ENCODE data around the gene FAM185A. TPM values are rescaled to one million over a fixed set of nuclear protein-coding genes. Genes with fewer than 3 reads are reported as not detected.
"Not testable (repeated sequence)": the region's sequence is repeated elsewhere in the genome, so short reads cannot be mapped to it uniquely, and the experiment has no call there.

Gene FAM185A
- total and polyA plus RNA-seq, 2 of the 13 experiments (the other 11 are each of a cell fraction or from before 2014, with no cell fraction given): 5.0 to 11.6 TPM

GRCh38 chr7:102763295-102763905 is 14.6 kb downstream of the FAM185A start:
- H3K4me1 ChIP-seq (ENCODE audit: insufficient read depth, low read length); FAIRE-seq; H3K9me3 ChIP-seq (ENCODE audit: low read length); H3K27me3 ChIP-seq (ENCODE audit: control insufficient read depth in 1 of 2, insufficient read depth in 2 of 2, low read length in 2 of 2); ATAC-seq; H3K36me3 ChIP-seq (replicated peaks in 1 of 2; ENCODE audit: control insufficient read depth in 1 of 2, insufficient read depth in 2 of 2, low read length in 2 of 2); H3K79me2 ChIP-seq (ENCODE audit: insufficient read depth, low read length); H2AFZ ChIP-seq (ENCODE audit: low read length); H3K27ac ChIP-seq (ENCODE audit: extremely low read length, insufficient read depth, low read length); DNase-seq (ENCODE audit: low spot score); H4K20me1 ChIP-seq (ENCODE audit: insufficient read depth, low read length); CTCF ChIA-PET (ENCODE audit: low intra/inter-chr PET ratio, low total read pairs); H3K4me2 ChIP-seq (ENCODE audit: low read depth, low read length); BruUV-seq (replicated peaks); H3K4me3 ChIP-seq (replicated peaks in 1 of 3; ENCODE audit: insufficient read depth in 1 of 3, low read depth in 2 of 3, low read length in 3 of 3); POLR2A ChIA-PET; H3K9ac ChIP-seq (ENCODE audit: insufficient read depth, low read depth, low read length); intact Hi-C loops (cut with micrococcal nuclease; ENCODE audit: unreplicated experiment): not testable (repeated sequence)
- in situ Hi-C loops (cut with HindIII; ENCODE audit: extremely low pct_ligation_motif_present, low pct_unique_long_range_greater_than_20kb): loop anchor here (25.0 kb wide), 1 partner anchor 299 kb away; the partner anchor contains the start of gene FBXL13
- WGBS (ENCODE audit: low lambda C conversion rate): 100% methylated on average over 5 of the region's 6 CpGs

GRCh38 chr7:102769657-102770192 is 20.9 kb downstream of the FAM185A start:
- H3K4me3 ChIP-seq (replicated peaks in 1 of 3; ENCODE audit: insufficient read depth in 1 of 3, low read depth in 2 of 3, low read length in 3 of 3); CTCF ChIA-PET (ENCODE audit: low intra/inter-chr PET ratio, low total read pairs); ATAC-seq; H4K20me1 ChIP-seq (ENCODE audit: insufficient read depth, low read length); H3K9me3 ChIP-seq (ENCODE audit: low read length); BruUV-seq (replicated peaks); POLR2A ChIA-PET; DNase-seq (ENCODE audit: low spot score); H3K36me3 ChIP-seq (replicated peaks in 1 of 2; ENCODE audit: control insufficient read depth in 1 of 2, insufficient read depth in 2 of 2, low read length in 2 of 2); intact Hi-C loops (cut with micrococcal nuclease; ENCODE audit: unreplicated experiment); H3K27ac ChIP-seq (ENCODE audit: extremely low read length, insufficient read depth, low read length); H3K9ac ChIP-seq (ENCODE audit: insufficient read depth, low read depth, low read length); FAIRE-seq; H2AFZ ChIP-seq (ENCODE audit: low read length); H3K27me3 ChIP-seq (ENCODE audit: control insufficient read depth in 1 of 2, insufficient read depth in 2 of 2, low read length in 2 of 2); H3K4me2 ChIP-seq (ENCODE audit: low read depth, low read length); H3K4me1 ChIP-seq (ENCODE audit: insufficient read depth, low read length); H3K79me2 ChIP-seq (ENCODE audit: insufficient read depth, low read length): not testable (repeated sequence)
- WGBS (ENCODE audit: low lambda C conversion rate): 71% methylated on average over 1 of the region's 3 CpGs
- in situ Hi-C loops (cut with HindIII; ENCODE audit: extremely low pct_ligation_motif_present, low pct_unique_long_range_greater_than_20kb): loop anchor here (25.0 kb wide), 1 partner anchor 293 kb away; the partner anchor contains the start of gene FBXL13

GRCh38 chr7:102770467-102770866 is 21.7 kb downstream of the FAM185A start:
- H3K9me3 ChIP-seq (ENCODE audit: low read length); BruUV-seq (replicated peaks); H3K4me1 ChIP-seq (ENCODE audit: insufficient read depth, low read length); DNase-seq (ENCODE audit: low spot score); H3K9ac ChIP-seq (ENCODE audit: insufficient read depth, low read depth, low read length); H2AFZ ChIP-seq (ENCODE audit: low read length); CTCF ChIA-PET (ENCODE audit: low intra/inter-chr PET ratio, low total read pairs); intact Hi-C loops (cut with micrococcal nuclease; ENCODE audit: unreplicated experiment); H4K20me1 ChIP-seq (ENCODE audit: insufficient read depth, low read length); H3K27ac ChIP-seq (ENCODE audit: extremely low read length, insufficient read depth, low read length); H3K4me2 ChIP-seq (ENCODE audit: low read depth, low read length); ATAC-seq; H3K4me3 ChIP-seq (replicated peaks in 1 of 3; ENCODE audit: insufficient read depth in 1 of 3, low read depth in 2 of 3, low read length in 3 of 3); POLR2A ChIA-PET; H3K27me3 ChIP-seq (ENCODE audit: control insufficient read depth in 1 of 2, insufficient read depth in 2 of 2, low read length in 2 of 2); FAIRE-seq; H3K36me3 ChIP-seq (replicated peaks in 1 of 2; ENCODE audit: control insufficient read depth in 1 of 2, insufficient read depth in 2 of 2, low read length in 2 of 2); H3K79me2 ChIP-seq (ENCODE audit: insufficient read depth, low read length): not testable (repeated sequence)
- in situ Hi-C loops (cut with HindIII; ENCODE audit: extremely low pct_ligation_motif_present, low pct_unique_long_range_greater_than_20kb): loop anchor here (25.0 kb wide), 1 partner anchor 292 kb away; the partner anchor contains the start of gene FBXL13
- WGBS (ENCODE audit: low lambda C conversion rate): 100% methylated on average over 3 of the region's 3 CpGs

- ATAC-seq; H3K27ac ChIP-seq (ENCODE audit: extremely low read length, insufficient read depth, low read length); H3K36me3 ChIP-seq (replicated peaks in 1 of 2; ENCODE audit: control insufficient read depth in 1 of 2, insufficient read depth in 2 of 2, low read length in 2 of 2); DNase-seq (ENCODE audit: low spot score); CTCF ChIA-PET (ENCODE audit: low intra/inter-chr PET ratio, low total read pairs); H3K4me2 ChIP-seq (ENCODE audit: low read depth, low read length); H3K79me2 ChIP-seq (ENCODE audit: insufficient read depth, low read length); FAIRE-seq; in situ Hi-C loops (cut with HindIII; ENCODE audit: extremely low pct_ligation_motif_present, low pct_unique_long_range_greater_than_20kb); H3K4me1 ChIP-seq (ENCODE audit: insufficient read depth, low read length); H3K27me3 ChIP-seq (ENCODE audit: control insufficient read depth in 1 of 2, insufficient read depth in 2 of 2, low read length in 2 of 2); H2AFZ ChIP-seq (ENCODE audit: low read length); POLR2A ChIA-PET; H3K9ac ChIP-seq (ENCODE audit: insufficient read depth, low read depth, low read length); H4K20me1 ChIP-seq (ENCODE audit: insufficient read depth, low read length); BruUV-seq (replicated peaks); intact Hi-C loops (cut with micrococcal nuclease; ENCODE audit: unreplicated experiment); H3K9me3 ChIP-seq (ENCODE audit: low read length); H3K4me3 ChIP-seq (replicated peaks in 1 of 3; ENCODE audit: insufficient read depth in 1 of 3, low read depth in 2 of 3, low read length in 3 of 3): not testable (repeated sequence)
These were observed 27.4 kb downstream of the FAM185A start for GRCh38 chr7:102776217-102776616.

All from HepG2 (cell line).